HG03558 (cell line): ENCODE results near the gene B3GNT9.
"Not testable (repeated sequence)": the region's sequence is repeated elsewhere in the genome, so short reads cannot be mapped to it uniquely, and the experiment has no call there.

Experiments
- ATAC-seq: cut with Tn5 transposase; IDR thresholded peaks from one replicate; pipeline ENCODE4 v1.9.1; 2021; ENCODE audit warnings: moderate number of reproducible peaks; ENCODE audit not compliant: unreplicated experiment; ENCODE audit errors: extremely low read depth

Gene B3GNT9

DNA sequence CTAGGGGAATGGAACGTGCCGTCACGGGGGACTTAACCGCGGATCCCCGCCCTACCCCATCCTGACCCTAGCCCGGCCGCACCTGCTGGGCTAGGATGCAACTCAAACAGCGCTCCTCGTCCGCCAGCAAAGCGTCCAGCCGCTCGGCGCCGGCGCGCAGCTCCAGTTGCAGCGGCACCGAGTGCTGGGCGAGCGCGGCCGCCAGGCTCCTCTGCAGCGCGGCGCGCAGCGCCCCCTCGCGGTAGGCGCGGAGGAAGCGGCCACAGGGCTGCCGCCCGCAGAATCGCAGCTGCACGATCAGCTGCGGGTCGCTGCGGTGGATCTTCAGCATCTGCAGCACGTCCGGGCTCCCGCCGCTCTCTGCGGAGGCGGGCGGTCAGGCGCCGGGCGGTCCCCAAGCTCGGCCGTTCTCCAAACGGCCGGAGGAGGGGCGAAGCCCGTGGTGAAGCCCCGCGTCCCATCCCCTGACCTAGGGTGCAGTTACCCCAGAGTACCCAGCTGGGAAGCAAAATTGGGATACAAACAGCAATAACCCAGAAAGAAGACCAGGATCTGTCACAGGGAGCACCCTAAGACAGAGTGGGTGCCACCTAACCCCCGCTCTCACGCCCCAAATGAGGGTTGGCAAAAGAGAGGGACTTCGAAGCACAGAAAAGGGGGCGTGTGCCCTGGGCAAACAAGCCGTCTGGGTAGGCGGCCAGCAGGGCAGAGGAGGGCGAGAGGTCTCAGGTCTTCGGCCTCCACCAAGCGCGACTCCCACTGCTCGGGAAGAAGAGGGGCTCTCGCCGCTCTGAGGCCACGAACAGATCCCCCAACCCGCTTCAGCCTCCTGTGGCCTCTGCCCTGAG is 4.7 kb upstream of the B3GNT9 start:
- no peak for ATAC-seq

DNA sequence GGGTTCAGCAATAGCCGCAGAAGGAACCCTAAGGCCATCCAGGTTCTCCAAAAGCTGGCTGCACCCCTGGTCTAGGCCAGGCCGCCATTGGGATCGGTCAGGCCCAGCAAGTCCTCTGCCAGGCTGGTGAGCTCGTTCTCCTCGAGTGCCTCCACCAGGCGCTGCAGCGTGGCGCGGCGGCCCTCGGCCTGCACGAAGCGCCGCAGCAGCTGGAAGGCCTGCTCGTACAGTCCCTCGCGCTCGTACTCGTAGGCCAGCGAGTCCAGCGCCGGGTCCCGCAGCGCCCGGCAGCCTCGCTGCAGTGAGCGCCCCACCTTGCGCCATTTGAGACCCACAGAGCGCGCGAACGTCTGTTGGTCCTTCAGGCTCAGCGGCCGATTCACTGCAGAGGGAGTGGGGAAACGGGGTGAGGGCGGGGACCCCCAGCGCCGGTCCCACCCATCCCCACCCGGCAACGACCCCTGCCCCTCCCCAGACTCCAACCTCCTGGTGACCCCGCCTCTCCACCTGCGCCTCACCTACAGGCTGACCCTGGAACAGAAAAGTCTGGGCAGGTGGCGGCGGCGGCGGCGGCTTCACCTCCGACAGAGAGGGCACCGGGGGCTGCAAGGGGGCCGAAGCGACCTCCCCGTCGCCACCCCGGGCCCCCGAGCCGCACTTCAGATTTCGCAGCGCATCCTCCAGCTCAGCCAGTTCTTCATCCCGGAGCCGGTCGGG is 3.9 kb upstream of the B3GNT9 start:
- no peak for ATAC-seq

DNA sequence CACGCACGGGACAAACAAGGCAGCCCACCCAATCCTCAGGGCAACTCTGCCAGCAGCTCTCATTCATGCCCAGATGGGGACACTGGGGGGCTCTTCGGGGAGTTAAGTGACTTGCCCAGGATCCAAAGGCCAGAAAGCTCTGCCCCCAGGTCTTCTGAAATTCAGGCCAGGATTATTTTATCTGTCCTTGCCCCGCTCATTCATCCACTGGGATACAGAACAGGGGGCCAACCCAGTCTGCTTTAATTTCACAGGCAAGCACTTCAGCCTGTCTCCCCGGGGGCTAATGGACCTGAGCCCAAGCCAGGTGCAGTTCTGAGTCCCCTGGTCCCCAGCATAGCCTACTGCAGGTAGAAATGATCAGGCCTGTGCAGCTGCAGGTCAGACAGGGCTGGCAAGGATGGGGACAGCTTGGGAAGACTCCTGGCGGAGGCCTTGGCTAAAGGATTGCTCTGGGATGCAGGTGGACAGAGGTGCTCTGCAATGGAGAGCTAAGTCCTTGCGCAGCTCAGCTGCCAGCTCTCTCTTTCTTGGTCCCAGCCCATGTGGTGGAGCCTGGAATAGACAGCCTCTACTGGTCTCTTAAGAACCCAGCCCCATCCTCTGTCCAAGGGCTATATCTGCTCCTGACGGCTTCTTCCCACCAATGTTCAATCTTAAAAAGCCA is 766 bp upstream of the B3GNT9 start:
- no peak for ATAC-seq

DNA sequence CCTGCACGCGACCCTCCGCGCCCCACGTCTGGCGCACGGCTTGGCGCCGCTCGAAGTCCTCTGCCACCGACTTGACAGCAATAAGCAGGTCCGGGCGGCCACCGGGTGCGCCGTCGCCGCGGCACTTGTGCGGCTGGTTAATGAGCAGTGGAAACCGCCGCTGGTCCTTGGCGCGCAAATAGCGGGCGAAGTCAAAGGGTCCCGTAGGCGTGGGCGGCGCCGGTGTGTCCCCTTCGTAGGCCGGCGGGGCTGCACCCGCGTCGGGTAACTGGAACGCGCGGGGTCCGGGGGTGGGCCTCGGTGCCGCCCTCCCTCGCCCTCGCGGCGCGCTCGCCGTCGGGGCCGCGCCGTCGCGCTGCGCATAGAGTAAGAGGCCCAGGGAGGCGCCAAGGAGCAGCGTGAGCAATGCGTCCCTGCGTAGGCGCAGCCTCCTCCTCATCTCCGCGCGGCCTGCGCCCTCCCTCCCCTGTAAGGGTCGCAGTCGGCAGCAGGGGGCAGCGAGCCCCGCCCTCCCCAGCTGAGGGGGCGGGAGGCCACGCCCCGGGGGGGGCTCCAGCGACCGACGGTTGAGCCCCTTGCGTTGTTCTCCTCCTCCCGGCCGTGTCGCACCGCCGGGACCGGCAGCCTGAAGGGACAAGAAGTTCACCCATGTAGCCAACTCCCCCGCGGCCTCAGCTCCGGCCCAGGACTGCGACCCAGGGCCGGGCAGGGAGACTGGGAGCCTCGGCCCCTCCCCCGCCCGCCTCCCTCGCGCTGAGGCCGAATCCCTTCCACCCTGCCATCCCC is 558 bp downstream of the B3GNT9 start:
- ATAC-seq, result no peak

DNA sequence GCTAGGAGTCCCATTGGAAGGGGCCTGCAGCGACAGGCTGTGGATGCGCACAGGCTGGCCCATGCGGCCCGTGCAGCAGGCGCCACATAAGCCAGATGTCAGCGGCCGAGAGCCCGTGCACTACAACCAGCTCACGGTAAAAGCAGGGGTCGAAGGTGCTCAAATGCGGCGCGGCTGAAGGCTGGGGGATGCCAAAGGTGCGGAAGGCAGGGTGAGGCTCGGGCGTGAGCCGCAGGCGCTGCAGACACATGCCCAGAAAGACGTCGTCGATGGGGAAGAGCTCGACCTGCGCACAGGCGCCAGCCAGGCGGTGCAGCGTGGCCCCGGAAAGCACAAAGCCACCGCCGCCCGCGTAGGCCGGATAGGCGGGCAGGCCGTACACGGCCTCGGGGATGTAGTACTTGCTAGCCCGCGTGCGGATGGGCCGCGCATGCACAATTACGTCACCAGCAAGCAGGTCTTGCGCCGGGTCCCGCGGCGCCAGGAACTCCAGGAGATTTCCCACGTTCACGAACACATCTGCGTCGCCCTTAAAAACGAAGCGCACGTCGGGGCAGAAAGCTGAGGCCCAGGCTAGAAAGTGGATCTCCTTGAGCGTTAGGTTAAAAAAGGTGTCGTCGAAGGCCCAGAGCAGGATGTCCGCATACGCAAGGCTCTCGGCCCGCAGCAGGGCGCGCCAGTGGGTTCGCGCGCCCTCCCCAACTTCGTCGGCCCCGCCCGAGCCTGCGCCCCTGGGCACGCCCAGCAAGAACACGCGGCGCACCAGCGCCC is 1.3 kb downstream of the B3GNT9 start:
- ATAC-seq, result no peak

DNA sequence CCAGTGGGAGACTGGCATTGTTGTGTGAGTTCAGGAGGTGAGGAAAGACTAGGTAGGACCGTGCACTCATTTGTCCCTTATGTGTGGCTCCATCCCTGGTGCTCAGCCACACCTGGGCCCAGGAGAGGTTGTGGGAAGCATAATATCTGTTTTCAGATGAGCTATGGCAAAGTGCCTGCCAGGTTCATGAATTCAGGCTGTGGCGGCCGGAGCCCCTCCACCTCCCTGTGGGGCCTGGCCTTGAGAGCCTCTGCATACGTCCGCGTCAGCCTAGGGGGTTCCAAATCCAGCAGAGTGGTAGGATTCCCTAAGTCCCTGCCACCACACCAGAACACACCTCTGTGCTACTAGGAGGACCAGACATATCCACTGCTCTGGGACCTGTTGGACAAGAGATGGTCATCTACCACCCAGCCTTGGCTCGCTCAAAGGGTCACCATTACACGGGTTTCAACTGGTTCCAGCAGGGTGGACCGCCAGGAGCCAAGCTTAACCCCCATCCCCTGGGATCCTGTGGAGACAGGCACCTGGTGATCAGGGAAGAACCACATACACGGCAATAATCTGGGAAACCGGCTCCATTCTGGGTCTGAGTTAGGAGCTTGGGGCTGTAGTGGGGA is 2.0 kb downstream of the B3GNT9 start:
- no peak for ATAC-seq

DNA sequence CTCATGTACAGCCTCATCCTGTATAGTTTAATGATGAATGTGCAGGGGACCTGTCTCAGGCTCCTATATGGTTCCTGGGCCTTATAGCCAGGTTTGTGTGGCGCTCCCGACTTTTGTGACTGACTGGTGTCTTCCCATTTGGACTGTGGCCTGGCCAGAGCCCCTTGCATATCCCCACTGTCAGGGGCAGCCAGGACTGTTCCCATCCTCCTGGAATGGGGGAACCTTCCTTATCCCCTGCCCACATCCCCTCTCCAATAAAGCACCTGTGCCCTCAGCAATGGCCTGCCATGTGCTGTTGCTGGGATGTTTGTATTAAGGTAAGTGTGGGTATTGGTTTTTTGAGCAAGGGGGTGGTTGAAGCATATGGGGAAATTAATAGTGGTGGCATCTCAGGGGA is 2.6 kb downstream of the B3GNT9 start:
- ATAC-seq, result no peak

DNA sequence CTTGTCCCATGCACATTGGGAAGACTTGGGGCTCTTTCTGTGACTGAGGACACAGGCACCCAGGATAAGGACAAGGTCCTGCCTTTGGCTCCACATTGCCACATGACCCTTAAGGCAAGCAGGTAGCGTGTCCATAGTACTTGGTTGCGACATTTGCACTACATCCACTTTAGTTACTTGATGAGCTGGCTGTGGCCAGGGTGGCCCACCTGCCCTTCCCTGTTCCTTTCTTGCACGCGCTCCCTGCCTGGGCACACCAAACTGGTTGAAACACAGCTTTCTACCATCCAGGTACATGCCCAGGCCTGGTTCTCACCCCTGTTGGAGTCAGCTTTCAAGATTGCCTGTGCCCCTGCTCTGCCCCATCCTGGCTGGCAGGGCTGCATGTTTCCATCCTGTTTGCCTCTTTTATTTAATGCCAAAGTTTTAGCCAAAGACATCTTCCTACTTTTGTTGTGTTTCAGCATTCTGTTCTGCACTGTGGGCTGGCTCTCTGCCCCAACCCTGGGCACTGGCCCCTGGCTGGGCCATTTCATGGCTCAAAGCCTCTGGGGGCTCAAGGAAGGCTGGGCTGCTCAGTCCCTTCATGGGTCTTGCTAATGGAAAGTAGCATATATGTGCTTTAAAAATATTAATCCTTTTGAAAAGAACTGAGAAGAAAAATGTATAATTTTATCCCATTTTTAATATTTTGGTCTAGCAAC is 3.2 kb downstream of the B3GNT9 start:
- no peak for ATAC-seq

DNA sequence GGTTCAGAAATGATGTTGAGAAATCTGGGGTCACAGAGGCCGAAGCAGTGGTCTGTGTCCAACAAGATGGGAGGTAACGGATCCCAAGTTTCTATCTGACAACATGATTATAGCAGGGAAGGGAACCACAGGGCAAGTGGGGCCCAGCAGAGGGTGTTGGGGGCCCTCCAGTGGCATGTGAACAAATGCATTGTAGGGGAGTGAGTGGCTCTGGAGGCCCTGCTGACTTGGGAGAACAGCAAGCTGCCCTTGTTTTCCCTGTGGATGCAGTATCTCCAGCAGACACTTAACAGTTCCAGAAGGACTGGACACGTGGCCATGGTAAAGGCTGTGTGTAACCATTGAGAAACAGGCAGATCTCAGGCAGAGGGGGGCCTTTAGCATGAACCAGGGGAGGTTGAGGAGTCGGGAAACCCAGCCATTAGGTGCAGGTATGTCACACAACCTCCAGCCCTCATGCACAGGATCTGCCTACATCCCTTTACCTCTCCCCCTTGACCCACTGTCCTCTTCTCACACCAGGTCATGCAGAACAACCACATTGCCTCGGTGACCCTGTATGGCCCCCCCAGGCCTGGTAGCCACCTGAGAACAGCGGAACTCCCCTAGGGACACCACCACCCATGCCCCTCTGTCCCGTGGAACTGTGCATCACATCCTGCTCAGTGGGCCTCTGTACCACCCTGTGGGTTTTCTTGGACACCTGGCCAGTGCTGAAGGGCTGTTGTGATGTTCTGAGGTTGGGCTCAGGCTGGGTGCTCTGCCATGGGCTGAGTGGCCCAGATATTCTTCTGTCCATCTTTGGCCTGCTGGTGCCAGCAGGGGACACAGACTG is 4.1 kb downstream of the B3GNT9 start:
- ATAC-seq, result no peak

DNA sequence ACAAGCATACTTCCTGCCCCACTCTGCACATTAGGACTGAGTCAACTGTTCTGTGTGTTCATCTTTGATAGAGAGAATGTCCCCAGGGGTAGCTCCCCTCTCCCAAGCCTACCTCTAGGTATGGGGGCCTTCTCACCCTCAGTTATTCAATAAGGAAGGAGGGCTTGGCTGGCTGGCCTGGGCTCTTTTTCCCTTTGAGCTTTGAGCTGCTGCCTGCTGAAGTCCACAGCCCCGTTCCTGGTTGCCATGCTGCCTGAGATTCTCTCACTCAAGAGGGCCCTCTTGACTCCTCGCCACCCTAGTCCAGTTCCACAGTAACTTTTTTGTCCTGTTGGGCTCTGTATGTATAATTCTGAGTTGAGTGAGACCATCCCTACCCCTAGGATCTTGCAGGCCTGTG is 5.1 kb downstream of the B3GNT9 start:
- ATAC-seq, result no peak

DNA sequence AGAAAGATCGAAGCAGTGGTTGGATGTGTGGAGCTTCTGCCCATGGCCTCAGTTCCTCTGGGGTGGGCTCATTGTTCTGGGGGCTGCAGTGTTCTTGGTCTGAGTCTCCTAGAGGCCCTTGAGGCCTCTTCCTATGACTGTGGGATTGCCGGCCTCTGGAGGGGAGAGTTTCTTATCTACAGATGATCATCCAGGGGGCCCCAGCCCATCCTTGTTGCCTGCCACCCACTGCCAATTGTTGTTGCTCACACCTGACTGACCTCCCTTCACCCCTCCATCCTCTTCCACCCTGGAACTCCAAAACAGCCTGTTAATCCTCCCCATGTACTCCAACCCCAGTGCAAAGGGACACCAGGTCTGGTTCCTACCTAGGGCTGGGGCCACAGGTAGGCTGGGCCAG is 5.9 kb downstream of the B3GNT9 start:
- no peak for ATAC-seq

DNA sequence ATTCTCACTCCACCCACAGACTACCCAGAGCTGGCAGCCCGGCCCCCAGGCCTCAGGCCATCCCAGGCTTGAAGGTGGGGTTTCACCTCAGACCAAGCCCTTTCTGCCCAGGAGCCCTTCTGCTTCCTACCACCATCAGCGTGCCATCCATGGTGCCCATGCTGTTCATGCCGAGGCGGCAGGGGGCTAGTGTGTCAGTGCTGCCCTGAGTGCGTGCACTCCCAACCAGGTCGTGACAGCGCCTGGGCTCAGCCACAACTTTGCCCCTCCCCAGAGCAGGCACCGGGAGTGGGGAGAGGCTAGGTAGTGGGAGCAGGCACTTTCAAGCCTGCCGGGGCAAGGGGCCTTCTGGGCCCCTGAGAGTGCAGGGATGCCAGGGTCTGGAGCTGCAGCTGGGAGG is 8.5 kb downstream of the B3GNT9 start:
- no peak for ATAC-seq

DNA sequence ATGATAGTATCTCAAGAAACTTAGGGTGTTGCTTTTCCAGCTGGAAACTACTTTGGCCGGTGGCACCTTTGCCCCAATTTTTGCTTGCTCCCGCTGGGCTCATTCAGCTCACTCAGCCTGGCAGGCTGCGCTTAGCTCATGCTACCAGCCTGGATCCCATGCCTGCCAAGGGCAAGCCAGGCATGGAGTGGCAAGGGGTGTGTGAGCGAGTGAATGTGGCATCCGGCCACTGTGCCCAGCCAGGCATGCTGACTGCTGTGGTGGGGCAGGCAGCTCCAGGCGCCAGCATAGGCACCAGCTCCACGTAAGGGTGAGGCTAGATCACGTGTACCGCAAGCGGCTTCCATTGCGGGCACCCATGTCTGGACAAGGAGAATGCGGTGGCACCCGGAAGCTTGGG is 9.4 kb downstream of the B3GNT9 start:
- ATAC-seq, result no peak

DNA sequence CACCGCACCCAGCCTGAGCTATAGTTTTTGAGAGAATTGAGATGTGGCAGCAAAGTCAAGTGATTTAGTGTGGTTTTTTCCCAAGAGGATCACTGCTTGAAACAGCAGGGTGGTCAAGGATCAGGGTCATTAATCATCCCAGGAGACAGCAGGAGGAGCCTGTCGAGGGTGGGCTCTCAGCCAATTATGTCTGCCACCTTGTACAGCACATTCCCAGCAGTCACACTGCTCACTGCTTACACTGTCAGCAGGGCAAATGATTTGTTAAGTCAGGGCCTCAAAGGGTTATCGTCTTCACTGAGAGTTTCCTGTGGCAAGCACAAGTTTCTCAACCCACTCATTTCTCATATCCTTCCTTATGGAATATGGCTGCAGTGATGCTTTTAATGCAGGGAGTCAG is 13.2 kb downstream of the B3GNT9 start:
- no peak for ATAC-seq

DNA sequence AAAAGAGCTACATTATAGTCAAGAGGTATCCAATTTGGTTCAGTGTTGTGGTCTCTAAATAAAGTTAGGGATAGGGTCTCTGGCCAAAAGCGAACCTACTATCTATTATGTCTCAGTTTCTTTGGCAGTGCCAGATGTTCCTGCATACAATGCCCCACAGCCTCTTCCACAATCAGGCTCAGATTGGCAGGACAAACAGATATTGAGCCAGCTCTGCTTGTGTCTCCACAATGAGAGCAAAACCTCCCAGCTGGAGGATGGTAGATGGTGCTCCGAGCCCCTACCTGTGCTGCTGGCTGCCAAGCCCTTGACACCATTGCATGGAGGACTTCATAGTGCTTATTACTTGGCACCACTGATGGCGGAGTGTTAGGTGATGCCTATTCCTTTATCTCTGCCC is 21.4 kb downstream of the B3GNT9 start:
- no peak for ATAC-seq

DNA sequence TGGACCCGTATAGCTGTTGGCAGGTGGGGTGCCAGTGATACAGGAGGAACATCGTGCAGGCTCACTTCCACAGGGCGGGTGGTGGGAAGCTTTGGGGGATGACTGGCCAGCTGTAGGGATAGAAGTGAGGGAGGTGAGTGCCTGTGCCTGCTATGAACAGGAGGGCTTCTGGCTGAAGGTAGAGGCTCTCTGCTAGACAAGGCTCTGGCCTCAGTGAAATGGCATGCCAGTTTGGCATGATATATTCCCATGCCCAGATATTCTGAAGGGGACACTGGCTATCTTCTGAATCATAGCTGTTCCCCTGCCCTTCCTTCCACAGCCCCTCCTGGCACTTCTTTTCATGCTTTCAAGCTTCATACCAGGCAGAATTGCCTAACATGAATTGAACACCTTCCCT is 21.9 kb downstream of the B3GNT9 start:
- no peak for ATAC-seq

DNA sequence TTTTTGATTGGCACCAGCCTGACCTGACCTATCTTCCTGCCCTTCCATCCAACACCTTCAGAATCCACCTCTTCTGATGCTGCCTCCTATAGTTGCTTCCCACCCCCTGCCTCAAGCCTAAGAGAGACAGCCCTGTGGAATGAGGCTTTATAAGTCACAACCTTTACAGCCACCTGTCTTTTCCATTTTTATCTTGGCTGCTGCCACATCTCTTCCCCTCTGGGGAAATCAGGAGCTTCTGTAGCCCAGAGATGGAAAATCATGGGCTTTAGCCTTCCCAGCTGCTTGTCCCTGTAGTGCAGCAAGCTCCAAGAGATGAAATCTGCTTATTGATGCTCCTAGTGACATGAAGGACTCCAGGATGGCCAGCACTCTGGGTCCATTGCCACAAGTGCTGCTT is 22.4 kb downstream of the B3GNT9 start:
- ATAC-seq, result no peak

DNA sequence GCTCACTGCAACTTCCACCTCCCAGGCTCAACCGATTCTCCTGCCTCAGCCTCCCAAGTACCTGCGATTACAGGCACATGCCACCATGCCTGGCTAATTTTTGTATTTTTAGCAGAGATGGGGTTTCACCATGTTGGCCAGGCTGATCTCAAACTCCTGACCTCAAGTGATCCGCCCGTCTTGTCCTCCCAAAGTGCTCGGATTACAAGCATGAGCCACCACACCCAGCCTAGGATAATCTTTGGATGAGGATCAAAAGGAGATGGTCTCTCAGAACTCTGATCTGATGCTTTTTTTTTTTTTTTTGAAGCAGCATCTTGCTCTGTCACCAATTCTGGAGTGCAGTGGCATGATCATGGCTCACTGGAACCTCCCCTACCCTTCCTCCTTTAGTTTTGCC is 28.0 kb downstream of the B3GNT9 start:
- ATAC-seq, result not testable (repeated sequence)
